SK-MEL-5 (cell line): ENCODE measurements around the gene ABCC9. TPM values are rescaled to one million over a fixed set of nuclear protein-coding genes. Genes with fewer than 3 reads are reported as not detected.
"Not testable (repeated sequence)": the region's sequence is repeated elsewhere in the genome, so short reads cannot be mapped to it uniquely, and the experiment has no call there.

ENCODE experiments used
- DNase-seq: peaks from one replicate; pipeline ENCODE4 v3.0.0-alpha.2; 2016; ENCODE audit warnings: low read depth, low spot score
- in situ Hi-C: cut with HindIII; loops from 2 replicates; pipeline ENCODE4 v1.10.0; 2016; ENCODE audit warnings: low sequenced_read_pairs, high pct_unique_total_duplicates, low pct_unique_long_range_greater_than_20kb
- total RNA-seq: library from RNA; depleted of rRNA; stranded (reverse); fragments of >200 nt; shearing (Covaris generic); gene quantifications from 2 replicates; pipeline ENCODE4 v1.2.3, GENCODE V29; 2014

The ABCC9 gene
- total RNA-seq, 1 experiment from 2014 or later: not detected

DNA sequence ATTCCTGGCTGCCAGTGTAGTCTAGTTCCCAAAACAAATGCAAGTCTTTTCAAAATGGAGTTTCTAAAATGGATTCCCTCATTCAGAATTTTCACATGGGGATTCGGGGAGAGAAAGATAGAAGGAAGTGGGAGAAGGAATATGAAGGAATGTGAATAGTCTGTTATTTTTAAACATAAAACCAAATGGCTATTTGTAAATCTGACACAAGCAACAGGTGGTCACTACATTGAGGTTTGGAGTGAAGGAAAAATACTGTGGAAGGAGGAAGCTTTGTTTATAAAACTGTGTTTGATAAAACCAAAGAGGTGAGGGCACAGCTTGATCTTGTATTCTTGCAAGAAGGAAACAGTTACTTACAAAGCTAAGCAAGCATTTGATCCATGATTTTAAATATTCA is 101.5 kb downstream of the ABCC9 start:
- in situ Hi-C loops: no loop called here
- no peak for DNase-seq

GRCh38 chr12:21837847-21838246 is 103.4 kb downstream of the ABCC9 start:
- DNase-seq: no peak
- in situ Hi-C loops: no loop called here

DNA sequence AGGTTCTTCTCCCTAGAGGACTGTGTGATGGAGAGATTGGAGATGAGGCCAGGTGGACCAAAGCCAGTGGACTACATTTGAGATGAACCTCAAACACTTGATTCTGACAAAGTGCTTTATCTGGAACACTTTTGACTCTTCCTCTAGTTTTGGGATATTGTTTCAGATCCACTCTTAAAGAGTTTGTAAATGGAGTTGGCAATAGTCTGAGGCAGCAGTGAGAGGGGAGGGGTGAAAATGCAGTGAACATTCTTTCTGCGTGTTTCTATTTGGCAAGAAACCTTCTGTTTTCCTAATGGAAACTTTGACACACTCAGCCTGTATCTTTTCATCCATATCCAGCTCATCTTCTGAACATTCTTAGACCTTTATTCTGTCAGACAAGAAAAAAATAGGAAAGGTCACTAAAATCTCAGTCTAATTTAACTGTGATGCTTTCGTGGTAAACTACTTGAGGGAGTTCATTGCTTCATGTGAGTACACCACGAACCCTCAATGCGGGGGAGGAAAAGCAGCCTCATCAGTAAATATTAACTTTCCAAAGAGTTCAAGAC is 109.4 kb downstream of the ABCC9 start:
- in situ Hi-C loops: no loop called here
- DNase-seq: no peak

DNA sequence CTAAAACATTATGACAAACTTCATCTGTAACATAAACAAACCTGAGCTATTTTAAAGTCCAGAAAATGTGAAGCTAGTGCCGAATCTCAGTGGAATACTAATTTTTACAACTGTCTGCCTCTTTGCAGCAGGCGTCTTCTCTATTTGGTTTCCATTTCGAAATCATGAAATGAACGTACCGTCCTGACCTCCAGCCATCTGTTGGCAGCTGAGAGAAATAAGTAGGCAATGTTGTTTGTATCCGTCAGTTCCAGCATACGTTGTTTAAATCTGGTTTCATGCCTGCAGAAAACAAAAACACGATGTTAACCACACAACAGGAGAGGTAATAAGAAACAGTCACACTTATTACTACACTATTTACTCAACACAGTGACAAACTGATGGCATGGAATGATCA is 112.4 kb downstream of the ABCC9 start:
- no peak for DNase-seq
- in situ Hi-C loops: no loop called here

- in situ Hi-C loops: no loop called here
- no peak for DNase-seq
Measured at GRCh38 chr12:21828136-21828775, 113.0 kb downstream of the ABCC9 start.

GRCh38 chr12:21827083-21827482 is 114.1 kb downstream of the ABCC9 start:
- no peak for DNase-seq
- in situ Hi-C loops: no loop called here

GRCh38 chr12:21826618-21826910 is 114.7 kb downstream of the ABCC9 start:
- DNase-seq: no peak
- in situ Hi-C loops: no loop called here

GRCh38 chr12:21825886-21826617 is 115.2 kb downstream of the ABCC9 start:
- DNase-seq: no peak
- in situ Hi-C loops: no loop called here

DNA sequence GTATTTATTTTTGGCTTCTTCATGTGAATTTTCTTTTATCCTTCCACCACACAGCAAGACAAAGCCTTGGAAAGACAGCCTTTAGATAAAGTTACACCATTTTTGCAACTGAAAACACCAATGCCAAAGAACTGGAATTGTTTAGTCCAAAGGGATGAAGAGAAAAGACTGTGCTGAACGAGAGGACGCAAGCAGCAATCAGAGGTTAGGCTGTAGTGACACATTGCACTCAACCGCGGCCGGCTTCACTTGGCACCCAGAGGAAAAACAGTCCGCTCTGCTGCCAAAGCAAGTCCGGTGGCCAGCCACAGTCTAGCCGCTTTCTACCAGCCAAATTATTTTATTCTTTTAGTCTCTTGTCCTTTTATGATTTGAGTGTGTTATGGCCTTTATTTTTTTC is 117.6 kb downstream of the ABCC9 start:
- in situ Hi-C loops: no loop called here
- no peak for DNase-seq

DNA sequence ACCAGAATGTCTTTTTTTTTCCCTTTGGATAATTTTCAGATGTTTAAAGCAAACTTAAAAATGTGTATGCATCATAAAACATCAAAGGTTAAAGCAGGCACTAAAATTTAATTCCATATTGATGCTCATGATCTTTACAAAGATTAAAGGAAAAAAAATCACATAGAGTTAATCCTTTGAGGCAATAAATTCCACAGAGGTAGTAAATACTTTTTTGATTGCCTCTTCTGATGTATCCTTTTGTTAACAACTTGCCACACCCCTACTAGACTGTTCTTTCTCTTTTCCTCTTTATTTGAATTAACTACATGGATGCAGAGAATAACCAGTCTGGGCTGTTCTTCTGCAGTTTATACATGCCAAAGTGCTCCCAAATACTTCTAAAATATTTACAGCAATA is 121.5 kb downstream of the ABCC9 start:
- in situ Hi-C loops: no loop called here
- DNase-seq: no peak

- in situ Hi-C loops: no loop called here
- DNase-seq: no peak
Measured at GRCh38 chr12:21819236-21819635, 122.0 kb downstream of the ABCC9 start.

DNA sequence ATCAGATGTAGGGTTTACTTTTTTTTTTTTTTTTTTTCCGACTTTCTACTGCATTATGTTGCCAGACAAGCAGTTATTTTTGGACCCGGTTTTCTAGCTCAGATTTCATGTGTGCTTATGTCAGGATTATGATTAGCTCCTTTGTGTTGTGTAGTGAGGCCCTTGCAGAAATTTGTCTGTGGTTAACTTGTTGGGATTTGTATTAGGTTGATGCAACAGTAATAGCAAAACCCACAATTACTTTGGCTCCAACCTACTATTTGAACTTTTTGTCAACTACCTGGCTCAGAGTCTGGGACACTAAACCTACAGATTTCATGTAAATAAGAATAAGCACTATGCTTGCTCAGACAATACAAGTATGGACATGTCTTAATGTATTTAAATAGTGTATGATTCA is 122.6 kb downstream of the ABCC9 start:
- in situ Hi-C loops: no loop called here
- no peak for DNase-seq

DNA sequence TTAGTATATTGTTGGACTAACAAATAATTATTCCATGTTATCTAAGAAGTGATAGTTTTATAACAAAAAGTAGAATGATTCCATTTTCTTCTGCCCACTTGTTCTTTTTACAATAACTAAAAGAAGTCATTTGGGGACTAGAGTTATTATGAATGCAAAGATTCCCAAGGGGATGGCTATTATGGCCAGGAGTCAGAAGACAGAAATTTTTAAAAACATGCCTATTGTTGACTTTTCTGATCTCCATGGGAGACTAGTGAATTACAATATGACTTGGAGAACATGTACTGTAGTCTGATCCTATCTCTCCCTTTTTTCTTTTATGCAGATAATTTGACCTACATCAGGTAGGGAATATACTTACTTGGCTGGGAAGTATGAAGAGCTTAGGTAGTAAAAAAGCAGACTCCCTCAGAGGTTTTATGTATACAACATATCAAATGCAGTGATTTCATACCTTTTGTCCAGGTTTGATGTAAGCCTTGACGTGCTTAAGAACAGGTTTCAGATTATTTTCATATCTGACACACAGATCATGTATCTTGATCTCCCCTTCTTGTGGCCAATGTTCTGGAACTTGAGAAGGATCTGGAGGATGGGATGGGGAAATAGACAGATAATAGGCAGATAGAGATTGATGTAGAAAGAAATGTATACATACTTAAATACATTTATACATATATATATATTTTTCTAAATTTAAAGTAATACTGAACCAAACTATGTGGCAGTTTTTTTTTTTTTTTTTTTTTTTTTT is 125.7 kb downstream of the ABCC9 start:
- in situ Hi-C loops: no loop called here
- DNase-seq: no peak

GRCh38 chr12:21814814-21815213 is 126.4 kb downstream of the ABCC9 start:
- no peak for DNase-seq
- in situ Hi-C loops: no loop called here

GRCh38 chr12:21814327-21814726 is 126.9 kb downstream of the ABCC9 start:
- DNase-seq: no peak
- in situ Hi-C loops: no loop called here

DNA sequence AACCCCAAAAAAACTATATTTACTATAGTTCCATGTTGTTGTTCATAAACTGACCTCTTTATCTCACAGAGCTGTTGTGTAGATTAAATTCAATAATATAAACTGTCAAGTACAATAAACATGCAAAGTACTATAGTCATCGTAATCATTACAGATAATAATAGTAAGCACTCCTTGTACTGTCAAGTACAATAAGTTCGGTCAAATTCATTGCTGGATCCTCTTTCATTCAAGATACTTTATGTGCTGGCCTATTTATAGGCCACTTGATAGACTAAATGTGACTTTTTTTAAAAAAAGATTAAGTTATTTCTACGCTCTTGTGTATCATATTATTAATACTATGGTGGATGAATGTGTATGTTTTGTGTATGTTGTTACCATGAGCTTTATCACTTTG is 127.5 kb downstream of the ABCC9 start:
- no peak for DNase-seq
- in situ Hi-C loops: no loop called here

DNA sequence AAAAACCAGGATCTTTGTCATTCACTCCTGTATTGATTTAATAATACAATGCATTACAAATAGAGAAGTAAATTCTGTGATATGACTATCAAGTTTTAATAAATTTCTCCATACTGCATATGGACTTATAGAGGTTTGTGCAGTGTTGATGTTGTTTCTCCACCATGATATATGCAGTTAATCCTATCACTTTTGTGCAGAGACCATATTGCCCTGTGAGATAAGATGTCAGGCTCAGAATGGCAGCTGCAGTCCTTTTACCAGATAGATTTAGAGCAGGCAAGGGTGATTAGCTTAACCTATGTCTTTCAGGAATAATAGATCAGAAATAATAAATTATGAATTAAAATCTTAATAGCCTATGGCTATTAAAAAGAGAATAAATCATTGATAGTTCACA is 128.1 kb downstream of the ABCC9 start:
- DNase-seq: no peak
- in situ Hi-C loops: no loop called here

- DNase-seq, in situ Hi-C loops: not testable (repeated sequence)
Measured at GRCh38 chr12:21812340-21812739, 128.9 kb downstream of the ABCC9 start.

DNA sequence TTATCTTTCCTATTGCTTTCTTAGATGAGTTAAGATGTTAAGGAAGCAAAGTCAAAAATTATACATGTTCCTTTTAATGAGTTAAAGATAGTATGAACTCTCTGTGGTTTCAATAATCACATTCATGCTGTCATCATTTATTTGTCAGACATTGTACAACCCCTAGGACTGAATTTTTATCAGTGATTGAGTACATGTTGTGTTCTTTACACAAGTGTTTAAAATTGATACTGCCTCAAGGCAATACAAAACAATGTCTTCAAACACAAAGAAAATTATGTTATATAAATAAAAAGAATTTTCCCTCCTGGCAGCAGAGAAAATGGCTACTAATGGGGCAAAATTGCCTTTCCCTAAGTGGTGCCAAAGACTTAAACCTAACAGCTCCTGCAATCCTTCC is 132.1 kb downstream of the ABCC9 start:
- in situ Hi-C loops: no loop called here
- no peak for DNase-seq
